A549 (cell line): Measurements from ENCODE around the gene ATXN10.

Experiments
- BHLHE40 ChIP-seq: IDR thresholded peaks from 2 replicates; pipeline ENCODE4 v1.6.1; 2012; ENCODE audit warnings: low read depth, low read length, inconsistent platforms
- CHD2 ChIP-seq: fragments of 150-350 bp; IDR thresholded peaks from 2 replicates; pipeline ENCODE4 v1.6.1; 2014; ENCODE audit warnings: low read length; ENCODE audit not compliant: partially characterized antibody
- TF ChIP-seq, protein P1 (sequence below): fragments of >200 bp; sonication (Bioruptor Twin); formaldehyde crosslinking; IDR thresholded peaks from 3 replicates; pipeline ENCODE4 v1.5.1; 2016

- TF ChIP-seq, protein P1, sequence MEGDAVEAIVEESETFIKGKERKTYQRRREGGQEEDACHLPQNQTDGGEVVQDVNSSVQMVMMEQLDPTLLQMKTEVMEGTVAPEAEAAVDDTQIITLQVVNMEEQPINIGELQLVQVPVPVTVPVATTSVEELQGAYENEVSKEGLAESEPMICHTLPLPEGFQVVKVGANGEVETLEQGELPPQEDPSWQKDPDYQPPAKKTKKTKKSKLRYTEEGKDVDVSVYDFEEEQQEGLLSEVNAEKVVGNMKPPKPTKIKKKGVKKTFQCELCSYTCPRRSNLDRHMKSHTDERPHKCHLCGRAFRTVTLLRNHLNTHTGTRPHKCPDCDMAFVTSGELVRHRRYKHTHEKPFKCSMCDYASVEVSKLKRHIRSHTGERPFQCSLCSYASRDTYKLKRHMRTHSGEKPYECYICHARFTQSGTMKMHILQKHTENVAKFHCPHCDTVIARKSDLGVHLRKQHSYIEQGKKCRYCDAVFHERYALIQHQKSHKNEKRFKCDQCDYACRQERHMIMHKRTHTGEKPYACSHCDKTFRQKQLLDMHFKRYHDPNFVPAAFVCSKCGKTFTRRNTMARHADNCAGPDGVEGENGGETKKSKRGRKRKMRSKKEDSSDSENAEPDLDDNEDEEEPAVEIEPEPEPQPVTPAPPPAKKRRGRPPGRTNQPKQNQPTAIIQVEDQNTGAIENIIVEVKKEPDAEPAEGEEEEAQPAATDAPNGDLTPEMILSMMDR = no peak
- no peak for TF ChIP-seq CHD2
- no peak for TF ChIP-seq BHLHE40
Measured at GRCh38 chr22:45775062-45775461, 103.4 kb downstream of the ATXN10 start.
